GM15510 (cell line): ENCODE measurements around the gene ZFHX3.

Experiments
- POLR2A ChIP-seq: IDR thresholded peaks from 3 replicates; pipeline ENCODE4 v1.6.1; 2011; ENCODE audit warnings: borderline replicate concordance; ENCODE audit not compliant: insufficient read length; ENCODE audit errors: extremely low read depth

Gene ZFHX3

GRCh38 chr16:73052576-73052975 lies 4.6 kb upstream of the ZFHX3 start:
- no peak for TF ChIP-seq POLR2A

GRCh38 chr16:73051961-73052360 lies 4.0 kb upstream of the ZFHX3 start:
- no peak for TF ChIP-seq POLR2A

- no peak for TF ChIP-seq POLR2A
Measured at GRCh38 chr16:73051226-73051625, 3.3 kb upstream of the ZFHX3 start.

- no peak for TF ChIP-seq POLR2A
Measured at GRCh38 chr16:73050201-73051099, 2.5 kb upstream of the ZFHX3 start.

GRCh38 chr16:73049511-73049910 lies 1.6 kb upstream of the ZFHX3 start:
- TF ChIP-seq POLR2A, result no peak

DNA sequence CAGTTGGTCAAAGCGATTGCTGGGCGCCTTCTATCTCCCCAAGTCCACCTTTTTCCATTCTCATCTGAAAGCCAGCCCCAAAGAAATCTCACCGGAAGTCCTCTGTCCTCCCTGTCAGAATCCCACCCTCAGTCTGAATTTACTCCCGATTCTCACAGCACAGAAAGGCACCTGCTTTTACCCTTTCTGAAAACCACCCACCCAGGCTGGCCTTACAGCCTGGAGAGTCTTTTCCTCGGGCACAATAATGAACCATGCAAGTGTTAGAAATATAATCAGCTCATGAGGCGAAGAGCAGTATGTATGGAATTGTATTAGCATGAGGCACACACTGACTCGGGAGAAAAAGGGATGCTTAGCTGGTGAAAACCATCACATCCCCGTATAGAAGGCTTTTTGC lies 1.2 kb upstream of the ZFHX3 start:
- no peak for TF ChIP-seq POLR2A

DNA sequence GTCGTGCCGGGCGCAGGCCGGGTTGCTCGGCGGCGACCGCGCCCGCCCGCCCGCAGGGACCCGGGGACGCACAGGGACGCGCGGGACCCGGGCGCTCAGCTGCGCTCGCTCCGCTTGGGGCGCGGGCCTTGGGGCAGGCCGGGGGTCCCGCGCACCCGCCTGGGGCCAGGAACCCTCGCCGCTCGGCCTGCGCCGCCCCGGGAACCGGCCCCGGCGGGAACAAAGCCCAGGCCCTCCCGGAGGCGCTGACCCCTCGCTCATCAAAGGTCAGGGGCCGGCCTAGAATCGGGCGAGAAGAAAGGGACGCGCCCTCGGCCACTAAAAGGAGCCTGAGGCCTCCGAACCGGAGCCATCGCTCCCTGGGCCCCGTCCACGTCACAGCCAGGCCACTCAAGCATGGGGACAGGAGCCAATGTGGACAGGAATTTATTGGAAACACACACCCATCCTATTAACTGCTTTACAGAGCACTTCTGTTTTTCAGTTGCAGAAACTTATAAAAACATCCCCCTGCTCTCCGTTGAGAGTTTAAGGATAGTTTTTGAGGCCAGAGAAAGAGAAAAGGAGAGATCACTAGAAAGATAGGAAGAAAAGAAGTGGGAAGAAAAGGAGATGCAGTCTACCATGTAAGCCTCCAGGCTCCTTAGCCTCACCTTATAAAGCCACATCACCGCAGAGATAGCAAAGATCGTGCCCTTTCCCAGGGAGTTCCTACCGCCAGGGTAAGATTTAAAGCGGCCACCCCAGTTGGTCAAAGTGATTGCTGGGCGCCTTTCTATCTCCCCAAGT lies 558 bp upstream of the ZFHX3 start:
- TF ChIP-seq POLR2A, result no peak

GRCh38 chr16:73047221-73047535 lies 750 bp downstream of the ZFHX3 start:
- no peak for TF ChIP-seq POLR2A

GRCh38 chr16:73046849-73047214 lies 1.1 kb downstream of the ZFHX3 start:
- no peak for TF ChIP-seq POLR2A

GRCh38 chr16:73046202-73046848 lies 1.6 kb downstream of the ZFHX3 start:
- no peak for TF ChIP-seq POLR2A

- no peak for TF ChIP-seq POLR2A
Measured at GRCh38 chr16:73043828-73044467, 4.0 kb downstream of the ZFHX3 start.

DNA sequence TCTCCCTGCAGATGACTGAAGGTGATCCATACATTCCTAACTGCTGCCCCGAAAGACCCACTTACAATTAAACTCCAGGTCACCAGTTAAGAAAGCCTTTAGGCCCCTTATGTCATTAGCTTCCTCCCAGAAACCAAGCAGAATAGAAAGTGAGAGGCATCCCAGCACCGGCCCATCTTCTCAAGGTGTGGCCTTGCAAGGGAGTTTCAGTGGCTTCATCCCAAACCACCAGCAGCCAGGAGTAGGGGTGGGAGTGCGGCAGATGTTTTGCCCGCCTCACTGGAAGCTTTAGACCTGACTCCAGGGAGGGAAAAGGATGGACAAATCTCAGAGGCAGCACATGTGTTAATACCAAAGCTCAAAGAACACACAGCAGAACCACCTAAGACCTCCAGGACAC lies 5.1 kb downstream of the ZFHX3 start:
- TF ChIP-seq POLR2A, result no peak

DNA sequence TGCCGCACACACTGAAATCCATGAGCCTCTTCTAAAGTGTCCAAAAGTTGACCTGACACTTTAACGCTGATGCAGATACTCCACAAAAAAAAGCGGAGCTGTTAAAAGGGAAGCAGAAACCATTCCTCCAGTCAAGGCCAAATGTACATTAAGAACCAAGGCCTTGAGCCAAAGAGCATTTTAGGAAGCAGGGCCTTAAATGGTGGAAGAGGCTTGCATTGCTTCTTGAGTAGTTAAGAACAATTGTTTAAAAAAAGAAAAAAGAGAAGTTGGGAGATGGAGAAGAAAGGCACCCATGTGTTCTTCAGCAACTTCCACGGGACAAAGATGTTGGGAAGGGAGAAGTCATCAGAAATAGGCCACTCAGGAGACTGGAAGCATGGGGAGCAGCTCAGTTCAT lies 6.3 kb downstream of the ZFHX3 start:
- TF ChIP-seq POLR2A, result no peak

DNA sequence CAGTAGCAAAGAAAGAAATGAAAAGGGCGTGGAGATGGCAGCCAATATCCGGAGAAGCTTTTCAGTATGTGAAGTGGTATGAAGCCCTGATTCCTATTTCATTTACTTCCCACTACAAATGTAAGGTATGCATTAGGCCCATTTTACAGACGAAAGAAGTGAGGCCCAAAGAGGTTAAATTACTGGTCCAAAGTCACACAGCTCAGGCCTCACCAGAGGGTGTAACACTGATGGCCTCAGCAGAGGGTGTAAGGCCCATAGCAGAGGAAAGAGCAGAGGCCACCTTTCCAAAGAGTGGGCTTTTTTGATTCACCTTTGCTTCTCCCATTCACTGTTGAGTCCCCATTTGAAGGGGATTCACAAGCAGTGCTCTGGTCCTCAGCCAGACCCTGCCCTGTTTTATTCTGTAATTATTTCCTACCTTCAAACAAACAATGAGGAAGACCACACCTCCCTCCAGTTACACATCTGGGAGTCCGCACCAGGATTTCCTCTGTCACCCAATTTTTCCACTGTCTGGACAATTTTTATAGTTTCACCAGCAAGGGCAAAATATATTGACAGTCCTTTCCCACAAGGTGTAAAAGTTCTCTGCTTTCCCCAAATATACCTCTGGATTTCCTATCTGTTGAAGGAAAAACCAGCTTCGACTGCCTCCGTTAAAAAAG lies 7.1 kb downstream of the ZFHX3 start:
- no peak for TF ChIP-seq POLR2A

DNA sequence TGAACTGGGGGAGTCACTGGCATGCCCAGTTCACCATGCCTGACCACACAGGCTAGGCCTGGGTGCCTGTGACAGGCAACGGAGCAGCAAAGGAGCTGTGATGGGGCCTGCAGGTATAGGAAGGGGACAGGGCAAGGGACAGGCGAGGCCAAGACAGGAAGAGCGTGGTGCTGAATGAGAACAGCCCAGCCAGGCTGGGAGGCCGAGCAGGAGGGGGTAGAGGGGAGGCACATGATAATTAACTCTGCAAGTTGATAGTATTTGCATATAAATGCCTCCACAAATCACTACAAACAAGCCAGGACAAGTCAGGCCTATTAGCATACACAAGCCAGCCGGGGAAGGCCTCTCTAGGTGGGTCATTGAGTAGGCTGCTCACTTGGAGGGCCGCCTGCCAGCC lies 7.8 kb downstream of the ZFHX3 start:
- no peak for TF ChIP-seq POLR2A

DNA sequence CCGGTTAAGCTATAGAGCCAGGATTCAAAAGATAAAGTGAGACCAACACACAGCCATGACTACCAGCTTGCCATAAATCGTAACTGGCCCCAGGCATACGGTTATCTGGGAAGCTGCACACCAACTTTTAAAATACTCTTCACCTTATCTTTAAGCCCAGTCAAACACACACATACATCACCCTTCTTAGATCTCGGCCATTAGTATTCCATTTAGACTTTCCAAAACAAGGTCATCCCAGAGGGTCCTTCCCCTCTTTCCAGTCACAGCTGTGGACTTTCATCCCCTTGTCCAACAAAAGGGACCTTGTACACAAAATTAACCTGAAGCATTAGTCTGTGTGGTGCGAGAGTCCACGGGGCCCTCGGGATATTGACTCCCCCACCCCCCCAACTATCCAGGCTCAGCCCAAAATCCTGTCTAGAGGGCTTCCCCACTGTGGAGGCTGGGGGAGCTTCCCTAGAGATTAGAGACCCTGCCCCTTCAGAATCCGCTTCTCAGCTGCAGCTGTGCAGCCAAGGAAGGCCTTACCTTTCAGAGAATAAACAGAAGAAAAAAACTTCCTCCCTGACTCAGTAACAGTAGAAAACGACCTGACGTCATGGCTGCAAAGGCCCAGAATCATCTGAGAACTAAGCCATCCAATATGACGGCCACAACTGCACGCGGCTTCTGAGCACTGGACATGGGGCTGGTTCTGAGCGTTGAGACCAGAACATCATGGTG lies 9.9 kb downstream of the ZFHX3 start:
- no peak for TF ChIP-seq POLR2A
